NCI-H510A treated with DMSO at 0.1 percent for 48 hours (cell line): ENCODE measurements around the gene SLCO1A2.
"Not testable (repeated sequence)": the region's sequence is repeated elsewhere in the genome, so short reads cannot be mapped to it uniquely, and the experiment has no call there.

Experiments
- DNase-seq: peaks from one replicate; lab custom pipeline; 2025; lab: John Stamatoyannopoulos, UW

SLCO1A2 gene, protein sequence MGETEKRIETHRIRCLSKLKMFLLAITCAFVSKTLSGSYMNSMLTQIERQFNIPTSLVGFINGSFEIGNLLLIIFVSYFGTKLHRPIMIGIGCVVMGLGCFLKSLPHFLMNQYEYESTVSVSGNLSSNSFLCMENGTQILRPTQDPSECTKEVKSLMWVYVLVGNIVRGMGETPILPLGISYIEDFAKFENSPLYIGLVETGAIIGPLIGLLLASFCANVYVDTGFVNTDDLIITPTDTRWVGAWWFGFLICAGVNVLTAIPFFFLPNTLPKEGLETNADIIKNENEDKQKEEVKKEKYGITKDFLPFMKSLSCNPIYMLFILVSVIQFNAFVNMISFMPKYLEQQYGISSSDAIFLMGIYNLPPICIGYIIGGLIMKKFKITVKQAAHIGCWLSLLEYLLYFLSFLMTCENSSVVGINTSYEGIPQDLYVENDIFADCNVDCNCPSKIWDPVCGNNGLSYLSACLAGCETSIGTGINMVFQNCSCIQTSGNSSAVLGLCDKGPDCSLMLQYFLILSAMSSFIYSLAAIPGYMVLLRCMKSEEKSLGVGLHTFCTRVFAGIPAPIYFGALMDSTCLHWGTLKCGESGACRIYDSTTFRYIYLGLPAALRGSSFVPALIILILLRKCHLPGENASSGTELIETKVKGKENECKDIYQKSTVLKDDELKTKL

DNA sequence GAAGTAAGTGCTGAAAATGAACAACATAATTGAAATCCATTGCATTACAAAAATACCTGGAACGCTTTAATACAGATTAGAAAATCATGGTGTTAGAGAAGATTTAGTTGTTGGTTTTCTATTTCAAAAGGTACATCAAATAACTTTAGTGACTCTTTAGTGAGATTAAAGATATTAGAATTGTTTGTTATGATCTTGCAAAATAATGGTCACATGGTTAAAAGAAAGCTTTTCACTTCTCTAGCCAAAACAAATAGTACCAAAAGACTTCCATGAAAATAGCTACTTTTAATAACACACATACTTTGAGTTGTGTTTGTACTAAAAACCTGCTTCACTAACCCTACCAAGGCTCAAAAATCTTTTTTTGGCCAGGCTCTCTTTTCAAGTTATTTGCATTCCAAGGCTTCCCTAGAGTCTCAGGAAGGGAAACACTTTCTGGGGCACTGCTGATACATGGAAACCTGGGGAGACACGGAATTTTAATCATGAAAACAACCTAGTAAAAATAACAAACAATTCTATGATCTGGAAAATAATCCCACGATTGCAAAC lies at the start of gene SLCO1A2:
TSS of gene SLCO1A2 (minus strand) at position 147 of the 555 bp plus-strand sequence. CDS start 270 bp downstream, outside the sequence.
- DNase-seq, result no peak

DNA sequence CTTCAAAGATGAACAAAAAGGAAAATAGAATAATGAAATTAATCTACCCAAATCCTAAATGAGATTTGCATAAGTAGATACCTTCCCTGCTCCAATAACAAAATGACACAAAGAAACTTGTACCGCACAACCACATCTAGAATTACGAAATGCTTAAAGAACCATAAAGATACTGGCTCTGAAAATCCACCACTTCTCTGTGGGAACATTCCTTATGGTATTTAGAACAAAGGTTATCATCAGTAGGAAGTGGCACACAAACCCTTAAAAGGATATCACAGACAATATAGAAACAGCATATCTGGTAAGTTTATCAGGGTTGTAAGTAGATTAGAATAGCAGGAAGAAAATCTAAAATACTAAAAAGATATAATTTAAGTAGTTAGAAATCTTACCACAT lies 49.5 kb upstream of the SLCO1A2 start:
- no peak for DNase-seq

DNA sequence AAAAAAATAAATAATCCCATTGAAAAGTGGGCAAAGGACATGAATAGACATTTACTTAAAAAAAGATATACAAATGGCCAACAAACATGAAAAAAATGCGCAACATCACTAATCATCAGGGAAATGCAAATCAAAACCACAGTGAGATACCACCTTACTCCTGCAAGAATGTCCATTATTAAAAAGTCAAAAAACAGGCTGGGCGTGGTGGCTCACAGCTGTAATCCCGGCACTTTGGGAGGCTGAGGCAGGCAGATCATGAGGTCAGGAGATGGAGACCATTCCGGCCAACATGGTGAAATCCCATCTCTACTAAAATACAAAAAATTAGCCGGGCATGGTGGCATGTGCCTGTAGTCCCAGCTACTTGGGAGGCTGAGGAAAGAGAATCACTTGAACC lies 46.6 kb upstream of the SLCO1A2 start:
- not testable (repeated sequence) for DNase-seq

DNA sequence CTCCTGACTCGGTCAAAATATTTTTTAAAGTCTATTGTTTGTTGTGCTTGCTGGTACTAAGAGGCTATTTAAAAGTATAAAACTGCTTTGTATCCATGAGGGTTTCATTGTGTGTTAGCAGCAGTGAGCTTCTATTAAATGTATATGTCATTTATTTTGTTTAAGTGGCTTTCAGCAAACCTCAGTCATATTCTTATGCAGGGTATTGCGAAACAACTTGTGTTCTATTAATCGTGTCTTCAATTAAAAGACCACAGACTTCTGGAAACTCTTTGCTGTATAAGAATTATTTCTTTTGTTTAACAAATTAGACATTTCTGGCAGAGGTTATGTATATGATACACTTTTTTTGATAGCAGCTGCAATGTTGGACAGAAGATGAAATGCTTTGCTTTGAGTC lies 44.5 kb upstream of the SLCO1A2 start:
- no peak for DNase-seq

DNA sequence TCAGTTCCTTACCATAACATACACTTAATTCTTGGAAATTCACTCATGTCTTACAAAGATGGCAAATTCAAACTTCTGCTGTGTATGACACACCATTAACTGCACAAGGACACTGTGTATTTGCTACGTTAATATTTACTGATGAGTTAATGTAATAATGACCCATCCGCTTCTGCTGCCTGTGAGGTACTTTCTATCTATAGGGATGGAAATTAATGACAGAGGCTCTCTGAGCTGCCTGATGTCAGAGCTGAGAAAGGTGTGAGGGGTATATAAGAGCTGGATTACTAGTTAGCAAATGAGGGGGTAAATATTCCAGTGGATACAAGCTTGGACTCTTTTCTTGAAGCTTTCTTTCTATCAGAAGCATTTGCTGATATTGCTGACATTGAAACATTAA lies 37.9 kb upstream of the SLCO1A2 start, which contains the start of gene IAPP:
TSS of gene IAPP (plus strand) at position 301 of the 400 bp plus-strand sequence. CDS start 450 bp downstream, outside the sequence.
- DNase-seq, result no peak

DNA sequence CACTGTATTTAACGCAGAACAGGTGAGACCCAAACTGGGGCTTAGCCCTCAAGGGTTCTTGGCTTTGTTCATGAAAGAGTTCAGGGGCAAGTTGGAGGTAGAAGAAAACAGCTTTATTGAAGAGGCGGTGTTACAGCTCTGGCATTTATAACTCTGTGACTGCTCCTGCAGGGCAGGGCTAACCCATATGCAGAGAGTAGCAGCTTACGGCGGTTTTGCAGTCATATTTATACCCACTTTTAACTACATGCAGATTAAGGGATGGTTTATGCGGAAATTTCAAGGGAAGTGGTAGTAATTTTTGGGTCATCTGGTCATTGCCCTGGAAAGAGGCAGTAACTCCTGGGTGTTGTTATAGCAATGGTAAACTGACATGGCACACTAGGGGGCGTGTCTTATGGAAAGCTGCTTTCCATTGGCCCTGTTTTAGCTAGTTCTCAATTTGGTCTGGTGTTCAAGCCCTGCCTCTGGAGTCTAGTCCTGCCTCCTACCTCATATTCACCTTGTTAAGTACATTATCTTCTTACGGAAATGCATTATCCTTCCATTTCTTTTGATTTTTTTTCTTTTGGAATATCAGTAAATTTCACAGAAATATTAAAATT lies 36.2 kb upstream of the SLCO1A2 start:
- no peak for DNase-seq

DNA sequence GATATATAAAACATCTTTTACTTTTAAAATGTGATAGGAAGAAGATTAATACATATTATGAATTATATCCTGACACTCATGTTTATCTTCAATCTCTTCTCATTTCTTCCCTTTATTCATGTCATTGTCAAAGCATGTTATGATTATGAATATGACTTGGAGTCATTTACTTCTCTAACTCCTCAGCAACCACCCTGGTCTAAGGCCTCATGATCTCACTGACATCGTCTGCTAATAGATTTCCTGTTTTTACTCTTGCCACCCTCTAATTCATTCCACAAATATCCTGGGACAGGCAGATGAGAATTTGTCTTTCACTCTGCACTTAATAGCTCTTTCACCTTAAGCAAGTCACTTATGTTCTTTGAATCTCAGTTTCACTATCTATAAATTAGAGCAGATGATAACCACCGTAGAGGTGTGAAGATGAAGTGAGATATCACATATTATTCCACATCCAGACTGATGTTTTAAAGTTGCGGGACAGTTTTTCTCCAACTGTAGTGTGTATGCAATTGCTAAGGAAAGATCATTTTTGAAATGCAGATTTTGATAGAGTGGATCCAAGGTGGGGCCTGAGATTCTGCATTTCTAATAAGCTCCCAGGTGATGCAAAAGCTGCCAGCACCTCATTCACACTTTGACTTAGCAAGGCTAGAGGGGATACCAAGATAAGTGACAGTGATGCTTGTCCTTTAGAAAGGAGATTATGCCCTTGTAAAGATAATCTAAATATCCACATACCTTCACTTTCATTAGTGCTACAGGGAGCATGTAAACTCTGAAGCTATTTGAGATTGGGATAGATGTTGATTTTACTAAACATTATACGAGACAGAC lies 34.6 kb upstream of the SLCO1A2 start:
- no peak for DNase-seq

DNA sequence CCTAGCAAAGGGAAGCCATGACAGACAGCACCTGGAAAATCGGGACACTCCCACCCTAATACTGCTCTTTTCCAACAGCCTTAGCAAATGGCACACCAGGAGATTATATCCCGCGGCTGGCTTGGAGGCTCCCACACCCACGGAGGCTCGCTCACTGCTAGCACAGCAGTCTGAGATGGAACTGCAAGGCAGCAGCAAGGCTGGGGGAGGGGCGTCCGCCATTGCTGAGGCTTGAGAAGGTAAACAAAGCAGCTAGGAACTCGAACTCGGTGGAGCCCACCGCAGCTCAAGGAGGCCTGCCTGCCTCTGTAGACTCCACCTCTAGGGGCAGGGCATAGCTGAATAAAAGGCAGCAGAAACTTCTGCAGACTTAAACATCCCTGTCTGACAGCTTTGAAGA lies 25.9 kb upstream of the SLCO1A2 start:
- not testable (repeated sequence) for DNase-seq

DNA sequence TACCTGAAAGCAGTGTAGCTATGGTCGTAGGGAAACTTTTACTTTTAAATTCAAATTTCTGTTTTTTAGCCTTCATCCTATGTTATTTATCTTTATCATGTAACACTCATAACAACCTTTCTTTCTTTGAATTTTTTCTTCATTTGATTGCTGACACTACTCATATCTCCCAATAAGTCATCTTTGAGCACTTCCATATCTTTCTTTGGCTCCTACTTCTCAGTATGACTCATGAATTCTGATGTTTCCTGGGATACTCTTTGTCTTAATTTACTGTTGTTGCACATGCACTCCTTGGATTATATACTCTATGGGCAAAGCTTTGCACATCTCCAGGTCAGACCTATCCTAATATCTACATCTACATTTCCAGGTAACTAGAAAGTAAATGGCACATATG lies 19.9 kb upstream of the SLCO1A2 start:
- no peak for DNase-seq

DNA sequence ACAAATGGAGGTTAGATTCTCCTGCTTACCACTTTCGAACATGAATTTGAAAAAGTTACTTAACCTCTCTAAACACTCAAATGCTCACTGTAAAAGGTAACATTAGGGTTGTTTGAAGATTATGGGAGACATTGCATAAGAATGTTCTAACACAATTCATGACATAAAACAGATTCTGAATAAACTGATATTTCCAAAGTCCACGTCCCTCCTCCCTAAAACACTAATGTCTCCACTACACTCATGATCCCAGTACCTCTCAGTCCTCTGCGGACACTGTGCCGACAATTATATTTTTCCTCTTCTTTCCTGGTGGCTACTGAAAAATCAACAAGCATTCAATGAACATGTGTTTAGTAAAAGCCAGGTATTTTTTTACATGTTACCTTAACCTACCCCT lies 19.2 kb upstream of the SLCO1A2 start:
- DNase-seq, result no peak

DNA sequence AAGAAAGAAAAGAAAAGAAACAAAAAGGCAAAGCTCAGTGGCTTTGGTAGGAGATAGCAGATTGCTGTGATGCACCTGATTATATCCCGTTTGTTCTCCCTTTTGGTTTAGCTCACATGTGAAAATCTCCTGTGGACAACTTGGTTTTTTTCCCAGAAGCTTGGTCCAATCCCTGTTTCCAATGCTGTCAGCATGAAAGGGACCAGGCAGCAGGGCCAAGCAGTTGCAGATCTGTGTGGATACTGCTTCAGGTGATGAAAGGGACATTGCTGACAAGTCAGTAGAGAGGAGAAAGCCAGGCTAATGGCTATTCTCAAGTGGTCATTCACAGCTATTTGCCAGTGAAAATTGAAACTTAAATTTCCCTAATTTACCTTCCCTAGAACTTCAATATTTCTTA lies 18.8 kb upstream of the SLCO1A2 start:
- no peak for DNase-seq

DNA sequence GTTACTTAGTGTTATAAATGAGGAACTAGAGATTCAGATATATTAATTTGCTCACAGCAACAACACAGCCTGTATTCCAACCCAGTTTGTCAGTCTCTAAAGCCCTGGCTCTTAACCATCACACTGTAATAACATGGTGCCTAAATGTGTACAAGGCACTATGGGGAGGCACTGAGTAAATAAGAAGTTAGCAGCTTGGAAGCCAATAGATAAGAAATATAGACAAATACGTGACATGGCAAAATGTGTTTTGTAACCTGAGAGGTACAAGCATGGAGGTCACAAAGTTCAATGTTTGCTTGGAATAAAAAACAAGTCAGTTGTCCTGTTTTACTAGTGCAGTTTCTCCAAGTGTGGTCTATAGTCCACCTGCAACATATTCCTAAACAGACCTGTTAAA lies 16.3 kb upstream of the SLCO1A2 start:
- DNase-seq, result peak; percentile 24

DNA sequence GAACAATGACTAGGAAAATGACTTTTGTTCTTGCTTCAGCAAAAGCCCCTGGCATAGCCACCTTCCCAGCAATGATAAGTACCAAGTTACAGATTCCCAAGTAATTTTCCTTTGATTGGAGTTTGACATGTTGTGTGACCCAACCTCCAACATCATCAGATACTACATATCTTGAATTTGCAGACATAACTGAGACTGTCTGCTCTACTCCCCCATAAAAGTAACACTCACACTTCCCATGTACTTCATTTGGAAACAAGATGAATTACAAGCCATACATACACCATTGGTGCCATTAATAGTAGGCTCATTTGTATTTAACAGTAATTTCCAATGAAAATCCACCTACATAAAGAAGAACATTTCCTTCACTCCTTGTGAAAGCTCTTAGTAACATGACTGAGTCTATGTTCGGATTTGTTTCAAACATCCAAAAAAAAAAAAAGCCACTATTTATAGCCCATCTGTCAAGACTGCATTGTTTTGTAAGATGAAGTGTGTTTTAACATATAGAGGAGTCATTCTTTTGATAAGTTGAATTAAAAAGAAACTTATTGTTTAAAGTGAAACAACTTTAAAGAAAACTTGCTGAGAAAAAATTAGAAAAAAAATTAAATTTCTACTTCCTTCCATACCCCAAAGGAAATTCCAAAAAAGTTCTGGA lies 12.0 kb upstream of the SLCO1A2 start:
- no peak for DNase-seq

DNA sequence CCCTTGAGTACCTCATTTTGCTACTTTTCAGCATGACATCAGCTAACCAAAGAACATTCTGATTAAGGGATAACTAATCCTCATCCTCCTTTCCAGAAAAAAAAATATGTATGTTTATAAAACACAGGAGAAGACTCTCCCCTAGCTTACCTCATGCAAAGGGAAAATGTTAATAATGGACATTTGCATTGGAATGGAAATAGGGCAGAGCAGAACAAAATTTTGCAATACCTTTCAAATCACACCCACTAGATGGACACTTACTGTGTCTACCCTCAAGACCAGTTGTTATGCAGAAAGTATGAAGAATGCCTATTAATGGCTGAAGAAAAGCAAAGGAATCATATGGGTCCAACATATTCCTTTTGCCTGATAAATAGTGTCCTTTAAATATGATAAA lies 8.9 kb upstream of the SLCO1A2 start:
- DNase-seq, result no peak

DNA sequence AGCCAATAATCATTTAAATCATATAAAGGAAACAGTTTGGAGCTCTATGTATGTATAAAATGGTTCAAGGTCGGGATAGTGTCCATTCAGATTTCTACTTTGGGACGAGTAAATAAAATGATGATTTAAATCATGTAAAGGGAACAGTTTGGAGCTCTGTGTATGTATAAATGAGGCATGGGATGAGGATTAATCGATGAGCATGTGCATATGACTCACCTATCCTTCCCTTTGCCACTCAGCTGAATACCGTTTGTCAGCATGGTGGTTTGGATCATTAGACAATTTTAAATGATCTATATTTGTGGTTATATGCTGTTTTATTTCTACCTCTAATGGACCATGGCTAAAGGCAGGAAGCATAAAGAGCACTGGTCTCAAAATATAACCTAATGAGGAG lies 7.1 kb upstream of the SLCO1A2 start:
- DNase-seq, result no peak

DNA sequence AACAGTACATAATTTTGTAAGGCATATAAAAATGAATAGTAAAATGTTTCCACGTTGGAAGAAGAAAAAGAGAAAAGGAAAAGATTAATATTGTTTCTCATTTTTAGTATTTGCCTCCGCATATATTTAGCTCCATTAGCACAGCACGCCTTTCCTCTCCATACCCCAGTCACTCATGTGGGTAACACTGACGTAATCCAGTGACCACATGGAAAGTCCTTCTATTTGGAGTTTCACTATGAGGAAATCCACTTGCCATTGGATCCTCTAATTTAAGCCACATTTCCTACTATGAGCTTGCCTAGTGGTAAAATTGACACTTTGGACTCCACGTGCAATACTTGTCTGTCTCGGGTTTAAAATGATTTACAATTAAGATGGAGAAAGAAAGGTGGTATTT lies 5.7 kb upstream of the SLCO1A2 start:
- no peak for DNase-seq

DNA sequence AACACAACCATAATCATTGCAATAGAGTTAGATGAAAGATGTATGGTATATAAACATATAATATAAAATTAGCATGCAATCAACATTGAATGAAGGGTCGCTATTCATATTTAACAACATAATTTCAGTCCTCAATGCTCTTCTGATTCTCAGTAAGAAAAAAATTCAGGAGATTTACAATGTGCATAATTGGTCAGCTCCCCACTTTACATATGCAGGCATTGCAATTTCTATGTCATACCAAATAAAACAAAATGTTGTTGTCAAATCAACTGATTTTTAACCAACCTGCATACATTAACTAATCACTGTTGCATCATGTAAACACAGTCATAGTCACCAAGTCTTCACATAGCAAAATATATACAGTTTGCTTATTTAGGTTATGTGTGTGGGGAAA lies 5.2 kb upstream of the SLCO1A2 start:
- no peak for DNase-seq

DNA sequence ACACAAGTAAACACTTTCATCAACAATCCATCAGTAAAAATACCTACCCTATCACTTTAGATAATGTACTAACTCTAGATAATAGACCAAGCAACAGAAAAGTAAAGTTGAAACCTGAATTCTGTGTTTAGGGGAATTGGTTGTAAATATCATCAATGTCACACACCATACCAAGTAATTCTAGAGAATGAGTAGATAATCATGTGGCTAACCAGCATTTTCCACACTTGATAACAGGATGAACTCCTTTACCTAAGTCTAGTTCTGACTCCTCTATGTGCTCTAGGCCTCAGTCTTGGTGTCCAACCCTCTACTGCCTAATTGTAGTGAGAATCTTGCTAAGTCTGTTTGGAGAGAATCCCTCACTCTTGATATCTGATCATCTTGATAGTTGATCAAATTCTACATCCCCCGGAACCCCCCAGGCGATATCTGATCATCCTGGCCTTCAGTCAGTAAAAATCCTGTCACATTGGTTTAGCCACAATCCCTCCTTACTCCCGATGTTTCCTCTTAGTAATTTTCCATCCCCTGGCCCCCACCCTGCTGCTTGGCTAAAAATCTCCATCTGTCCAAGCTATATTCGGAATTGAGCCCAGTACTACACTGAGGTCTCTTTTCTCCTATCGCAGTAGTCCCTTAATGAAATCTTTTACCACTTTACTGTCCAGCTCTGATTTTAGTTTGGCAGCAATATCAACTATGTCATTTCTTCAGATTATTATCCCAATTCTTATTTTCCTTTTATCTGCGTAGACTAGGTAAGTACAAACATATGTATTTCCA lies 3.4 kb upstream of the SLCO1A2 start:
- no peak for DNase-seq

DNA sequence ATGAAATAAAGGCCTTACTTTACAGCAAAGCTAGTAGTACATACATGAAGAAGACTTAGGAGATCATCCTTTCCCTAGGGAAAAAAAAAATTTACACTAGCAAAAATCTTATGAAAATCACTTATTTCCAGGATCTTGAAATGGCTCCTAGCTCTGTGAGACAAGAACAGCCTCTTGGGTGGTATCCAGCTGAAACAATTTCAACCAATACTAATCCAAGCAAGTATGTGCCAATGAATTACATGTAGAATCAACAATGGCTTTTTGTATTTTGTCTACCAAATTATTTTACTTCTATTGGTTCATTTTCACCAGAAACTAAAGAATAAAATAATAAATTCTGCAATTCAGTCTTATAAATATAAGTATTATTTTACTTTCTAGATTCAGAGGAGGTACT lies 2.7 kb upstream of the SLCO1A2 start:
- no peak for DNase-seq

DNA sequence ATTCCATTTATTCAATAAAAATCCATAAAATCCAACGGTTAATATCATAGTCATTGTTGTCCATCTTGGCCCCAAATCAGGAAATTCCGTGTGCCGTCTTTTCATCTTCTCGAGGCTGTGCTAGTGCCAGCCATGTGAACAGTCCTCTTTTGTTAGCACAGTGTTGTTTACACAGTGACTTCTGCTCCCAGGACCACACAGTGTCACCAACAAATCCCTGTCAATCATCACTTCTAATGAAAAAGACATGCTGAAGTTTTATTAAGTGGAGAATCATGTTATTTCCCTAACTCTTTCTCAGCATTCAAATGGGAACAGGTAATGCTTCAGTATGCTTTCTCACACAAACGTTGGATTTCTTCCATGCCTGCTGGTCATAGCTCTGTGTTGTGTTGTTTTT lies 1.9 kb upstream of the SLCO1A2 start:
- DNase-seq, result no peak
